Ishikawa (cell line): ENCODE measurements around the gene TRAPPC3L.

Experiments
- TAF1 ChIP-seq: IDR thresholded peaks from 2 replicates; pipeline ENCODE4 v1.6.1; 2012; ENCODE audit warnings: low read depth, mild to moderate bottlenecking
- TEAD4 ChIP-seq: IDR thresholded peaks from 2 replicates; pipeline ENCODE4 v1.6.1; 2012

- no peak for TF ChIP-seq TEAD4
- TF ChIP-seq TAF1 = no peak
These were observed 13.6 kb downstream of the TRAPPC3L start for GRCh38 chr6:116531675-116532570.
